GM21423 (cell line): ENCODE measurements around the gene YWHAQ.
"Not testable (repeated sequence)": the region's sequence is repeated elsewhere in the genome, so short reads cannot be mapped to it uniquely, and the experiment has no call there.

ENCODE experiments used
- ATAC-seq: cut with Tn5 transposase; IDR thresholded peaks from one replicate; pipeline ENCODE4 v1.9.1; 2021; ENCODE audit warnings: mild to moderate bottlenecking, moderate library complexity; ENCODE audit not compliant: unreplicated experiment

YWHAQ gene

DNA sequence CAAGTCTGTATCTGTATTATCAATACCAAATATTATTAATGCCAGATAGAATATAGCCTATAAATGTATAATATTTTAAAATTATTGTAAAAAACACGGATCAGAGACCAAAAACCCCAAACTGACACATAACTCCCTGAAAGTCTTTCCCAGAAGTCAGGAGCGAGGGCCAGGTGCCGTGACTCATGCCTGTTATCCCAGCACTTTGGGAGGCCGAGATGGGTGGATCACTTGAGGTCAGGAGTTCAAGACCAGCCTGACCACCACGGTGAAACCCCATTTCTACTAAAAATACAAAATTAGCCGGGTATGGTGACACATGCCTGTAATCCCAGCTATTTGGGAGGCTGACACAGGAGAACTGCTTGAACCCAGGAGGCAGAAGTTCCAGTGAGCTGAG is 35.5 kb downstream of the YWHAQ start:
- not testable (repeated sequence) for ATAC-seq

DNA sequence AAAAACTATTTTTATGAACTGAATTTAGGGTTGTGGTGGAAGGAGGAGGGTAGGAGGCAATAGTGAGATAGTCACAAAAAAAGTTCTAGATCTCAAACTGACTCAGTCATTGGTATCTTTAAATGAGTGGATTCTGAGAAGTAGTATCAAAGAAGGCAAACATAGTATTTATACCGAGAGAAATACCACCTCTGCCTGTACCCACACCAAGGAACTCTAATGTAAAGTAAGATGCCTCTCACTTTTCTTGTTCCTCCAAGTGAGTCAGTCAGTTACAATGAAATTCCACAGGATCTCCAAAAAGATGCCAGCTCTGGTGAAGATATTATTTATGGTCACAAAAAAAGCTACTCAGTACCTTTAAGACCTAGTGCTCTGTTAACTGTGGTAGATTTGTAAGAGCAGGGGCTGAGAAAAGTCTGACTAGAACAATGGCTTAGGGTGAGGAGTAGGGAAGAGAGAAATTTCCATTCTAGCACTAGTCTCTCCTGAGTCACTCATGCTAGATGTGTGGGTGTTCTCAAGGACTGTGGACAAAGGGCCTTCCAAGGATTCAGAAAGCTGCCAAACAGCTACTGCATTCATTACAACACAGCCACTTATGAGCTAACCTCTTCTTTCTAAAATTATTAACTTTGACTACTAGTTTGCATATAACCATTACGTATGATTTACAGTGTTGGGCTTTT is 36.3 kb downstream of the YWHAQ start:
- ATAC-seq: no peak

GRCh38 chr2:9593925-9594324 is 36.9 kb downstream of the YWHAQ start:
- no peak for ATAC-seq

GRCh38 chr2:9592699-9593098 is 38.1 kb downstream of the YWHAQ start:
- no peak for ATAC-seq

DNA sequence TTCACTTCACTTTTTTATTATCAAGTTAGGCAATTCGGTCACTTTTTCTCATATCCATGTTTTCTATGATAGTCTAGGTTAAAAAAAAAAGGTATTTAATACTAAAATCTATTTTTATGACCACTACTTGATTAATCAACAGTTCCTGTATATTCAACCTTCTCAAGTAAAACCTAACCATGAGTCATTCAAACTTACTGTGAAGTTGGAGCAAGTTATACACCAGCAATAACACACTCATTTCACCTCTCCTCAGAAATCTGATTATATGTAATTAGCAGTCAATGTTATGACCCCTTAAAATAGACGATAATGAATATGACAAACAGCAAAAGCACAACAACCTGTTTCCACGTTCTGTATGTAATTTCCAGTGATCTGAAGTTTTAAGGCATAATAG is 40.2 kb downstream of the YWHAQ start:
- no peak for ATAC-seq

DNA sequence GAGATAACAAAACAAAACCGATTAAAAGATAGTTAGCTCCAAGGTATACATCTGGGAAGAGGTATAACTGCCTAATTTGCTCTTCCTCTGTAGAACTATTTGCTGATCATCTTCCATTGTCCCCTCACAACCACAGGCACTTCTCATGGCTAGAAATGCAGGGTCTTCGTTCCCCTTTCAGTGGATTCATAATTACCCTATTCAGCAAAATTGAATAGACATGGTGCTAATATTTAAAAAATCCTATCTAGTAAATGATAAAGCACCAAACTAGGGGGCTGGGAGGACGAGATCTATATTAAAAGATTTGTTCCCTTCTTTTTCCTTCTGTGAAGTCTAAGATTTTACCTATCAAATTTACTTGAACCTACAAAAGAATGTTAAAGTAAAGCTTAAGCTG is 44.3 kb downstream of the YWHAQ start:
- no peak for ATAC-seq

DNA sequence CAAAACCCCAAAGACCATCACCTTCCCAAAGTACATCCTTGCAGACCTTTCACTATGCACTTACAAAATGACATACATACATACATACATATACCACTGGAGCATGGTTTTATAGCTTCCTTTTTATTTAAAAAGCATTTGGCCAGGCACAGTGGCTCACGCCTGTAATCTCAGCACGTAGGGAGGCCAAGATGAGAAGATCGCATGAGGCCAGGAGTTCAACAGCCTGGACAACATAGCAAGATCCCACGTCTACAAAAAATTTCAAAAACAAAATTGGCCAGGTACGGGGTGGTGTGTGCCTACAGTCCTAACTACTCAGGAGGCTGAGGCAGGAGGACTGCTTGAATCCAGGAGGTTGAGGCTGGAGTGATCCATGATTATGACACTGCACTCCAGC is 45.3 kb downstream of the YWHAQ start:
- ATAC-seq: no peak

DNA sequence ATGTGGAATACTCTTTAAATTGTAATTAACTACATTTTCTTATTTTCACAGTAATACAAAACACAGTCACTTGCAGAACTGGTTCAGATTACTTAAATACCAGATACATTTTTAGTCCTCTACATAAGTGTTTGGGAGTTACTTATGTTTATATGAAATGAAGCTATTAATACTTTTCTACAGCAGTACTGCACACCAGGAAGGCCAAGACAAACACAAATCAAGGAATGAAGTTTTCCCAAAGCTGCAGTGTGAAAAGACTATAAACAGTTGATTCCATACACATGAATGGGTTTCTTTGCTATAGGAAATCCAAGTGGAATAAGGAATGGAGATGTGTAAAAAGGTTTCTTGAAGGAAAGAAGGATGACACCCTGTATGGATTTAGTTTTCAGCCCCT is 45.9 kb downstream of the YWHAQ start:
- not testable (repeated sequence) for ATAC-seq

DNA sequence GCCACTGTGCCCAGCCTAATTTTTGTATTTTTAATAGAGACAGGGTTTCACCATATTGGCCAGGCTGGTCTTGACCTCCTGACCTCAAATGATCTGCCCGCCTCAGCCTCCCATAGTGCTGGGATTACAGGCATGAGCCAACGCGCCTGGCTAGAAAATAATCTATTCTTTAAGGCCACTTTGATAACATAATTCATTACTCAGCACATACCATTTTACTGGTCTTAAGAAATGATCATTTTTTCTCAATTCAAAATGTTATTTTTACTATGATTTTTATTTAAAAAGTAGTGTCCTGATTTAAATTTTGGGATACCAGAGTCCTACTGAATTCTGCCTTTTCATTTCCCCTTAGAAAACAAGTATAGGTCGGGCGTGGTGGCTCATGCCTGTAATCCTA is 48.2 kb downstream of the YWHAQ start:
- ATAC-seq: no peak

- no peak for ATAC-seq
These were observed 52.1 kb downstream of the YWHAQ start for GRCh38 chr2:9578467-9579235.

GRCh38 chr2:9574331-9574730 is 56.5 kb downstream of the YWHAQ start:
- no peak for ATAC-seq

DNA sequence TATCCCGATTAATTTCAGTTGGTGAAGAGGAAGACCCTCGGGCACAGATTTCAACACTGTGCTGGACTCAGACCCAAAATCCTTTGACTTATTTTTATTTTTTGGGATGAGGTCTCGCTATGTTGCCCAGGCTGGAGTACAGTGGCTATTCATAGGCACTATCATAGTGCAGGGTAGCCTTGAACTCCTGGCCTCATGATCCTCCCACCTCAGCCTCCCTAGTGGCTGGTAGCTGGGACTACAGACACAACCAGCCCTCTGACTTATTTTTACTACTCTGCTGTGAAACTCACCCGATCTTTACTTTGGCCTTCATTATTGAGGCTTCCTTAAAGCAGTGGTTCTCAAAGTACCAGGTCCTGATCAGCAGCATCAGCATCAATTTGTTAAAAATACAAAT is 57.0 kb downstream of the YWHAQ start:
- no peak for ATAC-seq

DNA sequence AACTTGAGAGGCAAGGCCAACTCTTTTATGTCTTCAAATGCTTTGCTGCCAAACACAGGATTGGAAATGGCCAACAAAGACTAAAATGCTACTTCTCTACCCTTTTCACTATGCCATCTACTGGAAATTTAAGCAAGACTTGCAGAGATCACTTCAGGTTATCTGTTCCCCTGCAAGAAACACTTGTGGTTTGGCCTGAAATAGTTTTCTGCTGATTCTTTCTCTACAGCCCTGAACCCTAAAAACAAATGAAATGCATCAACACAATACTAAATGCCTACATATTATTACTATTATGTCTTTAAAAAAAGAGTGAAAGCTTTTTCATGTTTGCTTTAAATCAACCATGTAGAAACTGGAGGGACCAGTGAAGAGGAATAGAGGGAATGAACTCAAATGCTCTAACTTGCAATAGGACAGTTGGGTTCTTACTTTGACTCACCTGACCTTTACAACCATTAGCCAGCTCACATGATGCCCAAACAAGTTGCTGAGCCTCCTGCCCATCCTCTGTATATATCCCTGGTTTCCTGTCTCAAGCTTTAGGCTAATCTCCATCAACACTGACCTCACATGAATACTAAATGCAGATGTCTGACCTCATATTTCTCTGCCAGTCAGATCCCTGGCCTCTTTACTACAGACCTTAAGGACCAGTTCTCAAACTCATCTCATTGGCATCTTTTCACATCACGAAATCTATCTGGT is 57.6 kb downstream of the YWHAQ start:
- ATAC-seq: no peak

DNA sequence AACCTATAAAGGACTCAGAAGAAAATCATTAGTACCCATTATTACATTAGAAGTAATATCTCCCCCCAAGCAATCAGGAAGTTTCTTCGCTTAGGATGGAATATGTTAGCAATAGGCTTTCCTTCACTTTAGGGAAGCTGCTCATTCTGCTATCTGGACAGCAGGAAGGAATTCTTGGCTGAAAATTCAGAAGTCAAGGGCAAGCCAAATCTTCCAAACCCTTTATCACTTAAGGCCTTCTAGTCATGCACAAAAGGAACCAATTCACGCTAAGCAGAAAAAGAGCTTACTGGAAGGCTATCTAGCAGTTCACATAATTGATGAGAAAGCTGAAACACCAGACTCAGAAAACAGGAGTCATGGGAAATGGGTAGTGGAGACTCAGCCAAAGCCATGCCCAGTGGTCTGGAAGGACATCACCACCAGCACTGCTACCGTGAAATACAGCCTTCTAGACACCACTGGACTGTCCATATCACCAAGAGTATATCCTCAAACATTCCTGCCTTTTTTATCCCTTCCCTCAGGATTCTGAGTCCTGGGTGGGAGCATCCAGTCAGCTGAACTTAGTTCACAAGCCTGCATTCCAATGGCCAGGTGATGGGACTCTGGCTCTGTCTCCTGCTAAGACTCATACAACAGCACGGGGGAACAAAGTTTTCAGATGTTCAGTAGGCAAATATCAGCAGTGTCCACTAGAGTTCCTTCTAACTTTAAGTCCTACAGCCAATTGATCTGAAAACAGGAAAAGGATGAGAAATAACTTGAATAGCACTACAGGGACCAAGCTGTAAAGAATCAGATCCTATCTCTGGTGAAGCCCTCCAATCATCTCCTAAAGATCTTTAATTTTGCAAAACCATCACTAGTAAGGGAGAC is 60.4 kb downstream of the YWHAQ start:
- no peak for ATAC-seq

DNA sequence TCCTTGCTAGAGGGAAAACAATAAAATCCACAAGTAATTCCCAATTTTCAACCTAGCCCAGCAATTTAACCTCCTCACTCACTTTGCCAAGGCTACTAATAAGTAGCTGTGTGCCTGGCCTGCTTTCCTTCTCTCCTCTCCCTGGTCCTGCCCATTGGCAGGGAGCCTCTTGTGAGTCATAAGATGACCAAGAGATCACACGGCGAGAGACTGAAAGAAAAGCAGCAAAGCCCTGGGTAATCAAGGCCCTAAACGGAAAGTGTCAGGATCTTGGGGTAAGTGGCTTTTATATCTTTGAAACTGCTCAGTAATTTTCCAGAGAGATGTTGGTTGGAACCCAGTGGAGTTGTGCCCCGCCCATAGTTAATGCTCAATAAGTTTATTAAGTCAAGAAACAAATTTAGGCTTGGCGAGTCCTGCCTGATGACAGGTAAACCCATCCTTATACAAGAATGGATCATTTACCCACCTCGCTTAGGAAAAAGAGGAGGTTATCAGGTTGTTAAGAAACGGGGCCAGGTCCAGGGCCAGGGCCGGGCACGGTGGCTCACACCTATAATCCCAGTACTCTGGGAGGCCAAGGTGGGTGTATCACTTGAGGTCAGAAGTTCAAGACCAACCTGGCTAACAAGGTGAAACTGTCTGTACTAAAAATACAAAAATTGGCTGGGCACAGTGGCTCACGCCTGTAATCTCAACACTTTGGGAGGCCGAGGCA is 65.2 kb downstream of the YWHAQ start:
- no peak for ATAC-seq

DNA sequence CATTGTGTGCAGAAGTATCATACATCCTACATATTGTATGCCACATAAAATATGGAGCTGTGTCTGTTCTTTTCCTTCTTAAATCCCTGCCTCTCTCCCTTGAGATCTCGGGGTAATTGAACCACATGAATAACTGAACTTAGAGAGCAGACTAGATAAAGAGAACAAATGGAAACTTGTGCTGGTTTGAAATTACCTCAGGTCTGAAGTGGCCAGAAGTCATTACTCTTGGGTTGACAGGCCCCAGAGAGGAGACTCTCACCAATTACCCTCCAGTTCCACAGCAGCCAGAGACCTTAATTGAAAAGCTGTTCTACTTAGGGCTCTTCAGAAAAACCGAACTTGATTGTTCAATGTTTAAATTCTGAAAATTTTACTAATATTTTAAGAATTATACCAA is 70.2 kb downstream of the YWHAQ start:
- ATAC-seq: no peak

GRCh38 chr2:9558948-9559381 is 71.8 kb downstream of the YWHAQ start:
- ATAC-seq: no peak

GRCh38 chr2:9556121-9556743 is 74.6 kb downstream of the YWHAQ start:
- peak; percentile 12 for ATAC-seq

DNA sequence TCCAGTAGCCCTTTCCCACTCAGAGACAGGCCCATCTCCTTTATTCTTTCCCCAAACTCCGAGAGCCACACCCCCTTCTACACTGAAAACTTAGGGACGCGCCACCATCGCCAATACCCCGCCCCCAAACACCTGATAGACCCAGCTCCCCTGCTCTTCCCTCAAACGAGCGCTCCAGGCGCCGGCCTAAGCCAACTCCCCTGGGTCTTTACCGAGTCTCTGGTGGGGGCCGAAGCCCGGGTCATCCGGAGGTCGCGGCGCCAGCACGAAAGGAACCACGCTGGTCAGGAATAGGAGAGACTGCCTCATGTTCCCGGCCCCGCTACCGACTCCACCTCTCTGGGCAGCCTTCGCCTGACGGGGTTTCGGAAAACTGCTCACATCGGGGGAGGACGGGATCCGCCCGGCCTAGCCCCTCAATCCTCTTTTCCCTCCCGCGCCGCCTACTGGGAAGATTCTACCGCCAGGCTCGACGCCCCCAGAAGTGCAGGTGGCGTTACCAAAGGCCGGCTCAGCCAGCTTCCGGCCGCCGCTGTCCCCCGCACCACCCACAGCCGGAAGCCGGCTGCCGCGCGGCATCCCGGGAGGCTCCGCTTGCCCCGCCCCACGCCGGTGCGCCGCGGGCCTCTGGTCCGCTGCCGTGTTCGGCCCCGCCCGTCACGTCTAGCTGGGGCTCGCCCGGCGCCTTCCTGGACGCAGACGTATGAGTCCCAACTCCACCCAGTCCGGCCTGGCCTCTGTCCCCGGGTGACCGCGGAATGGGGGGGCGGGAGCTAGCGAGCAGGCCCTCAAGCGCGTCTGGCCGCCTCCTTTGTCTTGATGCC is 75.3 kb downstream of the YWHAQ start, which contains the start of gene ADAM17:
Gene ADAM17, minus strand, starts transcription at position 534 of the 824 bp plus-strand sequence. Its CDS starts 225 bp downstream, at position 309.
- peak; percentile 91 for ATAC-seq
